DND-41 (cell line): ENCODE measurements around the gene CLSTN3.

Experiments used
- ATAC-seq: fragments of 200-7000 bp; cut with Tn5 transposase; 3 replicates; pipeline ENCODE4 v1.9.1; 2021; ENCODE audit warnings: low read depth; ENCODE audit not compliant: insufficient read depth
- DNase-seq: peaks from one replicate; pipeline ENCODE4 v3.0.0-alpha.2; 2020
- H2AFZ ChIP-seq: 2 replicates; pipeline ENCODE4 v1.6.0; 2012; ENCODE audit warnings: low read depth, low read length
- H3K27ac ChIP-seq: 2 replicates; pipeline ENCODE4 v1.5.1; 2012; ENCODE audit warnings: low read length, inconsistent platforms
- H3K27me3 ChIP-seq: fragments of 200-600 bp; sonication (generic); 2 replicates; pipeline ENCODE4 v1.6.0; 2012; ENCODE audit warnings: low read length, mild to moderate bottlenecking, inconsistent platforms; ENCODE audit not compliant: insufficient read depth, poor library complexity
- H3K36me3 ChIP-seq: 2 replicates; pipeline ENCODE4 v1.5.1; 2012; ENCODE audit warnings: low read length, inconsistent platforms; ENCODE audit not compliant: insufficient read depth
- H3K4me1 ChIP-seq: 2 replicates; pipeline ENCODE4 v1.5.1; 2012; ENCODE audit warnings: mild to moderate bottlenecking, low read length; ENCODE audit not compliant: insufficient read depth
- H3K4me2 ChIP-seq: 2 replicates; pipeline ENCODE4 v1.6.0; 2012; ENCODE audit warnings: mild to moderate bottlenecking, moderate library complexity, low read length, inconsistent platforms; ENCODE audit not compliant: insufficient read depth
- H3K4me3 ChIP-seq, 2 experiments: fragments of 200-600 bp in 1 of 2; shearing (Covaris generic) in 1 of 2; 2 replicates each; pipeline ENCODE4 v1.5.1; 2012 to 2016; ENCODE audit warnings: inconsistent platforms in 2 of 2, low read length in 2 of 2, mild to moderate bottlenecking in 2 of 2, low read depth in 1 of 2, moderate library complexity in 1 of 2
- H3K79me2 ChIP-seq: 2 replicates; pipeline ENCODE4 v1.6.0; 2012; ENCODE audit warnings: low read length, inconsistent platforms; ENCODE audit not compliant: insufficient read depth
- H3K9ac ChIP-seq: 2 replicates; pipeline ENCODE4 v1.6.0; 2012; ENCODE audit warnings: low read depth, mild to moderate bottlenecking, inconsistent platforms, low read length, moderate library complexity
- H3K9me3 ChIP-seq: 2 replicates; pipeline ENCODE4 v1.5.1; 2012; ENCODE audit warnings: low read length, moderate library complexity, mild to moderate bottlenecking, inconsistent platforms; ENCODE audit not compliant: insufficient read depth, severe bottlenecking
- H4K20me1 ChIP-seq: 2 replicates; pipeline ENCODE4 v1.6.0; 2012; ENCODE audit warnings: low read length; ENCODE audit not compliant: insufficient read depth
- CTCF ChIP-seq: IDR thresholded peaks from 2 replicates; pipeline ENCODE4 v1.5.1; 2012; ENCODE audit warnings: borderline replicate concordance, low read length, moderate library complexity, mild to moderate bottlenecking; ENCODE audit not compliant: poor library complexity, severe bottlenecking; ENCODE audit errors: extremely low read depth
- EZH2 ChIP-seq: IDR thresholded peaks from 3 replicates; pipeline ENCODE4 v1.6.1; 2012; ENCODE audit warnings: borderline replicate concordance, low read depth, mild to moderate bottlenecking, moderate library complexity, low read length, inconsistent platforms; ENCODE audit not compliant: severe bottlenecking

Gene CLSTN3

GRCh38 chr12:7129287-7129871 lies 792 bp upstream of the CLSTN3 start:
- H3K4me2 ChIP-seq = peak overlapping the region; percentile 97
- no peaks in the 10 kb centered on the region for H3K27me3 ChIP-seq
- H3K36me3 ChIP-seq = peaks cover 12% of the 10 kb centered on the region
- DNase-seq = no peak
- H3K9ac ChIP-seq = peak overlapping the region; percentile 65
- H3K9me3 ChIP-seq = no peaks in the 10 kb centered on the region
- H3K79me2 ChIP-seq = peaks cover 4% of the 10 kb centered on the region; the same call in 1 of the 2 replicates
- TF ChIP-seq EZH2 (no peak), CTCF (no peak)
- H3K27ac ChIP-seq = peak overlapping the region; percentile 61; the same call in 1 of the 2 replicates
- no peak for ATAC-seq
- H3K4me3 ChIP-seq = peak overlapping the region; percentile 36 to 73
- peak overlapping the region; percentile 94 for H2AFZ ChIP-seq
- H3K4me1 ChIP-seq = peaks cover 30% of the 10 kb centered on the region
- no peaks in the 10 kb centered on the region for H4K20me1 ChIP-seq

GRCh38 chr12:7130701-7131501 lies 730 bp downstream of the CLSTN3 start:
- ATAC-seq (no peak), DNase-seq (no peak)
- Histone ChIP-seq H3K27me3 (no peaks in the 10 kb centered on the region), H3K4me3 (peak overlapping the region; percentile 36 to 73), H3K4me2 (peak overlapping the region; percentile 97), H2AFZ (peak overlapping the region; percentile 94), H3K36me3 (peaks cover 26% of the 10 kb centered on the region), H3K9ac (peak overlapping the region; percentile 65), H4K20me1 (no peaks in the 10 kb centered on the region; the same call in 1 of the 2 replicates), H3K9me3 (no peaks in the 10 kb centered on the region), H3K4me1 (peaks cover 30% of the 10 kb centered on the region), H3K79me2 (peaks cover 4% of the 10 kb centered on the region; the same call in 1 of the 2 replicates), H3K27ac (peak overlapping the region; percentile 64)
- TF ChIP-seq CTCF = no peak

GRCh38 chr12:7131502-7131866 lies 1.3 kb downstream of the CLSTN3 start:
- peak overlapping the region in 1 of 2 experiments; percentile 73; a peak in 2 of 4 replicates for H3K4me3 ChIP-seq
- H3K27ac ChIP-seq = no peak overlapping the region; the same call in 1 of the 2 replicates

More at GRCh38 chr12:7131502-7131866, 1.3 kb downstream of the CLSTN3 start:
- Histone ChIP-seq H3K27me3 (no peaks in the 10 kb centered on the region), H3K4me1 (peaks cover 30% of the 10 kb centered on the region), H3K79me2 (peaks cover 4% of the 10 kb centered on the region; the same call in 1 of the 2 replicates), H2AFZ (no peak overlapping the region), H3K4me2 (peak overlapping the region; percentile 97), H3K36me3 (peaks cover 32% of the 10 kb centered on the region), H3K9me3 (no peaks in the 10 kb centered on the region), H4K20me1 (no peaks in the 10 kb centered on the region; the same call in 1 of the 2 replicates), H3K9ac (peak overlapping the region; percentile 65; the same call in 1 of the 2 replicates)
- peak; percentile 48 for ATAC-seq
- no peak for TF ChIP-seq CTCF
- TF ChIP-seq EZH2 = no peak
- DNase-seq = peak; percentile 60
